ENCODE data around the gene DSTN. TPM values are rescaled to one million over a fixed set of nuclear protein-coding genes. Genes with fewer than 3 reads are reported as not detected.

The DSTN gene
- total and polyA plus RNA-seq, 2 donors (not counting 3 experiments of a cell fraction or from before 2014, with no cell fraction given) = 66.1 to 300 TPM

DNA sequence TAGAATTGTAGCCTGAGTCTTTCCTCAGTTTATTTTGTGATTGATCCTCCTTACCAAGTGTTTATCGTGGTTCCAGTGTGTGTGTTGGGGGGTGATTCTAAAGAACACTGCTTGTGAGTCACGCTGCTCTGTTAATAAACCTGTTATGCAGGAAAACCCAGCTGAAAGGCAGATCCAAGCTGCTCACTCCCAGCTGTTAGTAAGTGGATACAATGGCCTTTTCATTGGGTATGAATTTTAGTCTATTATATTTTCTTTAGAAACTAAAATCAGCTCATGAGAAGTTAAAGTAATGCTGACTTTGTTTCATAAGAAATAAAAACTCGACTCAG, 12.2 kb upstream of the DSTN start:
- H3K27me3 ChIP-seq (ENCODE audit: control insufficient read depth in 2 of 2, insufficient read depth in 2 of 2, low read length in 2 of 2) = no peaks in the 10 kb centered on the region
- peak overlapping the region; percentile 60 for H3K4me2 ChIP-seq (ENCODE audit: insufficient read depth, low read length)
- H3K36me3 ChIP-seq (ENCODE audit: control insufficient read depth in 2 of 2, extremely low read depth in 1 of 2, insufficient read depth in 2 of 2, low read length in 2 of 2) = no peaks in the 10 kb centered on the region
- H4K20me1 ChIP-seq (replicated peaks; ENCODE audit: control insufficient read depth, extremely low read depth, insufficient read depth, low read length) = no peaks in the 10 kb centered on the region
- ChIA-PET CTCF (interaction anchor here (0.9 to 5.0 kb wide), 10 partner anchors 13 to 92 kb away, joined by 3 to 30 read pairs (median 6); partner anchors contain the start of gene DSTN), POLR2A (interaction anchor here (0.6 to 3.7 kb wide), 3 partner anchors 13 to 57 kb away, joined by 3 to 22 read pairs (median 3); partner anchors contain the start of gene DSTN)
- BruUV-seq (replicated peaks) = no TSS peak
- peaks cover 37% of the 10 kb centered on the region for H3K4me1 ChIP-seq (ENCODE audit: control insufficient read depth, extremely low read depth, insufficient read depth, low read length)
- no peak overlapping the region for H3K4me3 ChIP-seq (replicated peaks in 1 of 3; ENCODE audit: insufficient read depth in 1 of 3, low read depth in 1 of 3, low read length in 3 of 3)
- no peaks in the 10 kb centered on the region for H3K79me2 ChIP-seq (ENCODE audit: control insufficient read depth, insufficient read depth, low read length)
- H2AFZ ChIP-seq (ENCODE audit: low read depth, low read length) = peak overlapping the region; percentile 58
- peak; percentile 81 for FAIRE-seq
- peak overlapping the region; percentile 78 for H3K9ac ChIP-seq (replicated peaks; ENCODE audit: extremely low read depth, insufficient read depth, low read length)
- intact Hi-C loops (cut with micrococcal nuclease) (loop anchor here (1.0 kb wide), 2 partner anchors 12 to 20 kb away; no protein-coding TSS in a partner anchor), dilution Hi-C loops (cut with MboI; ENCODE audit: extremely low pct_ligation_motif_present, low sequenced_read_pairs) (no loop called here)
- H3K9me1 ChIP-seq (replicated peaks; ENCODE audit: control insufficient read depth, extremely low read depth, insufficient read depth, low read length) = no peaks in the 10 kb centered on the region
- peak overlapping the region; percentile 96 for H3K27ac ChIP-seq (ENCODE audit: insufficient read depth, low read depth, low read length)
- TF ChIP-seq EZH2 (IDR thresholded peaks at IDR 0.05; ENCODE audit: borderline replicate concordance, low read depth, low read length, severe bottlenecking) = no peak
- no peak for TF ChIP-seq POLR2AphosphoS5 (IDR thresholded peaks at IDR 0.05; ENCODE audit: insufficient read depth, low read depth, low read length)
- TF ChIP-seq FOS (IDR thresholded peaks at IDR 0.05; ENCODE audit: borderline replicate concordance, insufficient read depth, low read length) = peak; percentile 85
- TF ChIP-seq POLR2A (IDR thresholded peaks at IDR 0.05; ENCODE audit: low read depth, low read length) = no peak
- peak; percentile 54 for TF ChIP-seq JUN (IDR thresholded peaks at IDR 0.05; ENCODE audit: borderline replicate concordance, insufficient read depth, insufficient read length, low read depth)
- no peak for TF ChIP-seq GATA2 (IDR thresholded peaks at IDR 0.05; ENCODE audit: insufficient read depth, insufficient read length, low read depth, low read length)
- TF ChIP-seq, protein P1, sequence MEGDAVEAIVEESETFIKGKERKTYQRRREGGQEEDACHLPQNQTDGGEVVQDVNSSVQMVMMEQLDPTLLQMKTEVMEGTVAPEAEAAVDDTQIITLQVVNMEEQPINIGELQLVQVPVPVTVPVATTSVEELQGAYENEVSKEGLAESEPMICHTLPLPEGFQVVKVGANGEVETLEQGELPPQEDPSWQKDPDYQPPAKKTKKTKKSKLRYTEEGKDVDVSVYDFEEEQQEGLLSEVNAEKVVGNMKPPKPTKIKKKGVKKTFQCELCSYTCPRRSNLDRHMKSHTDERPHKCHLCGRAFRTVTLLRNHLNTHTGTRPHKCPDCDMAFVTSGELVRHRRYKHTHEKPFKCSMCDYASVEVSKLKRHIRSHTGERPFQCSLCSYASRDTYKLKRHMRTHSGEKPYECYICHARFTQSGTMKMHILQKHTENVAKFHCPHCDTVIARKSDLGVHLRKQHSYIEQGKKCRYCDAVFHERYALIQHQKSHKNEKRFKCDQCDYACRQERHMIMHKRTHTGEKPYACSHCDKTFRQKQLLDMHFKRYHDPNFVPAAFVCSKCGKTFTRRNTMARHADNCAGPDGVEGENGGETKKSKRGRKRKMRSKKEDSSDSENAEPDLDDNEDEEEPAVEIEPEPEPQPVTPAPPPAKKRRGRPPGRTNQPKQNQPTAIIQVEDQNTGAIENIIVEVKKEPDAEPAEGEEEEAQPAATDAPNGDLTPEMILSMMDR (IDR thresholded peaks at IDR 0.05; ENCODE audit: extremely low read depth in 1 of 2, insufficient read depth in 1 of 2, low read depth in 1 of 2, low read length in 2 of 2) = no peak
- no peak for TF ChIP-seq MYC (IDR thresholded peaks at IDR 0.05; ENCODE audit: low read depth, low read length)
- no peak for TF ChIP-seq MAX (IDR thresholded peaks at IDR 0.05; ENCODE audit: insufficient read depth, insufficient read length)
- peak; percentile 88 for DNase-seq (ENCODE audit: low read depth, low spot score)
- H3K9me3 ChIP-seq (replicated peaks; ENCODE audit: control insufficient read depth, insufficient read depth, low read length) = no peaks in the 10 kb centered on the region

All from endothelial cell of umbilical vein (primary cell).